ENCODE data around the gene DRC1. TPM values are rescaled to one million over a fixed set of nuclear protein-coding genes. Genes with fewer than 3 reads are reported as not detected.

DRC1 gene
- total RNA-seq, 1 donor from 2014 or later: not detected

GRCh38 chr2:26448651-26449050 lies 46.9 kb downstream of the DRC1 start:
- no peak for DNase-seq

GRCh38 chr2:26449278-26450030 lies 47.7 kb downstream of the DRC1 start:
- no peak for DNase-seq

GRCh38 chr2:26450031-26450635 lies 48.4 kb downstream of the DRC1 start:
- no peak for DNase-seq

- DNase-seq: no peak
These were observed 50.0 kb downstream of the DRC1 start for GRCh38 chr2:26451700-26452099.

GRCh38 chr2:26453421-26454329 lies 52.0 kb downstream of the DRC1 start:
- DNase-seq: no peak

- DNase-seq: no peak
These were observed 52.9 kb downstream of the DRC1 start for GRCh38 chr2:26454561-26455001.

- DNase-seq: no peak
These were observed 53.4 kb downstream of the DRC1 start for GRCh38 chr2:26455037-26455669.

GRCh38 chr2:26455670-26456439 lies 54.1 kb downstream of the DRC1 start:
- DNase-seq: no peak

GRCh38 chr2:26456440-26457250 lies 54.9 kb downstream of the DRC1 start:
- no peak for DNase-seq

- DNase-seq: no peak
These were observed 55.5 kb downstream of the DRC1 start for GRCh38 chr2:26457251-26457666.

GRCh38 chr2:26457695-26458364 lies 56.1 kb downstream of the DRC1 start:
- no peak for DNase-seq

- no peak for DNase-seq
These were observed 56.8 kb downstream of the DRC1 start for GRCh38 chr2:26458365-26459042.

GRCh38 chr2:26459991-26460612 lies 58.4 kb downstream of the DRC1 start:
- no peak for DNase-seq

- no peak for DNase-seq
These were observed 58.9 kb downstream of the DRC1 start for GRCh38 chr2:26460613-26461031.

- no peak for DNase-seq
These were observed 59.9 kb downstream of the DRC1 start for GRCh38 chr2:26461601-26462023.

- DNase-seq: no peak
These were observed 60.4 kb downstream of the DRC1 start for GRCh38 chr2:26462100-26462499.

GRCh38 chr2:26462511-26463243 lies 61.0 kb downstream of the DRC1 start:
- DNase-seq: peak; percentile 35
